HG02943 (cell line): ENCODE data around the gene UST.
"Not testable (repeated sequence)": the region's sequence is repeated elsewhere in the genome, so short reads cannot be mapped to it uniquely, and the experiment has no call there.

Source experiments
- ATAC-seq: cut with Tn5 transposase; IDR thresholded peaks from one replicate; pipeline ENCODE4 v1.9.1; 2021; ENCODE audit warnings: mild to moderate bottlenecking, low read depth, moderate library complexity; ENCODE audit not compliant: unreplicated experiment

UST gene

GRCh38 chr6:149097794-149098193 lies 351.0 kb downstream of the UST start:
- no peak for ATAC-seq

- no peak for ATAC-seq
Observed at GRCh38 chr6:149098700-149099276, 352.0 kb downstream of the UST start.

GRCh38 chr6:149102324-149102723 lies 355.5 kb downstream of the UST start:
- ATAC-seq = no peak

GRCh38 chr6:149103950-149104349 lies 357.1 kb downstream of the UST start:
- ATAC-seq = not testable (repeated sequence)

GRCh38 chr6:149107520-149107919 lies 360.7 kb downstream of the UST start:
- ATAC-seq = no peak

- no peak for ATAC-seq
Observed at GRCh38 chr6:149108038-149108748, 361.4 kb downstream of the UST start.

GRCh38 chr6:149108749-149109100 lies 361.9 kb downstream of the UST start:
- ATAC-seq = no peak

- no peak for ATAC-seq
Observed at GRCh38 chr6:149109397-149110070, 362.7 kb downstream of the UST start.

- no peak for ATAC-seq
Observed at GRCh38 chr6:149111556-149112115, 364.8 kb downstream of the UST start.

GRCh38 chr6:149112976-149113375 lies 366.1 kb downstream of the UST start:
- ATAC-seq = no peak

- no peak for ATAC-seq
Observed at GRCh38 chr6:149114167-149114566, 367.3 kb downstream of the UST start.

- no peak for ATAC-seq
Observed at GRCh38 chr6:149118737-149119653, 372.2 kb downstream of the UST start.

- no peak for ATAC-seq
Observed at GRCh38 chr6:149122850-149123821, 376.3 kb downstream of the UST start.

GRCh38 chr6:149125309-149125708 lies 378.5 kb downstream of the UST start:
- ATAC-seq = no peak
